OCI-LY3 (cell line): ENCODE measurements around the gene PPIL1.

Experiments
- H2AFZ ChIP-seq: fragments of 200-600, 300-600 bp; shearing (Covaris generic); 2 replicates; pipeline ENCODE4 v1.6.0; 2014; ENCODE audit warnings: antibody characterized with exemption, low read depth, low read length
- H3K27ac ChIP-seq: fragments of 200-600, 300-600 bp; sonication (generic); 2 replicates; pipeline ENCODE4 v1.5.1; 2014; ENCODE audit warnings: mild to moderate bottlenecking, low read length, moderate library complexity, mixed read lengths
- H3K27me3 ChIP-seq: fragments of 200-600, 300-600 bp; sonication (generic); 2 replicates; pipeline ENCODE4 v1.6.1; 2014; ENCODE audit warnings: low read depth, low read length, mixed read lengths
- H3K36me3 ChIP-seq: fragments of 200-600, 300-600 bp; sonication (generic); replicated peaks from 2 replicates; pipeline ENCODE3; 2014; ENCODE audit warnings: low read depth, low read length, mixed read lengths
- H3K4me1 ChIP-seq: fragments of 300-600, 200-600 bp; sonication (generic); 2 replicates; pipeline ENCODE4 v1.6.1; 2014; ENCODE audit warnings: low read length, mixed read lengths
- H3K4me2 ChIP-seq: fragments of 200-600, 300-600 bp; sonication (generic); 2 replicates; pipeline ENCODE4 v1.6.1; 2014; ENCODE audit warnings: low read length, mixed read lengths
- H3K4me3 ChIP-seq: fragments of 300-600, 200-600 bp; sonication (generic); 2 replicates; pipeline ENCODE4 v1.5.1; 2014; ENCODE audit warnings: antibody characterized with exemption, mild to moderate bottlenecking, low read length, moderate library complexity
- H3K79me2 ChIP-seq: fragments of 300-600, 200-600 bp; shearing (Covaris generic); 2 replicates; pipeline ENCODE4 v1.6.1; 2014; ENCODE audit warnings: mild to moderate bottlenecking, low read length, mixed read lengths
- H3K9ac ChIP-seq: fragments of 300-600, 200-600 bp; shearing (Covaris generic); 2 replicates; pipeline ENCODE4 v1.6.0; 2014; ENCODE audit warnings: mild to moderate bottlenecking, low read length, moderate library complexity
- H3K9me3 ChIP-seq: fragments of 200-600, 300-600 bp; shearing (Covaris generic); 2 replicates; pipeline ENCODE4 v1.6.1; 2014; ENCODE audit warnings: low read length, mixed read lengths; ENCODE audit not compliant: insufficient read depth
- H4K20me1 ChIP-seq: fragments of 200-600, 300-600 bp; sonication (generic); 2 replicates; pipeline ENCODE4 v1.6.1; 2016; ENCODE audit warnings: low read length, mixed read lengths; ENCODE audit not compliant: insufficient read depth
- EZH2phosphoT487 ChIP-seq: fragments of 200-600 bp; shearing (Covaris generic); IDR thresholded peaks from 2 replicates; pipeline ENCODE4 v1.6.1; 2018; ENCODE audit warnings: antibody characterized with exemption, mixed run types, low read depth
- TF ChIP-seq, protein P1 (sequence below): fragments of 200-600, 300-600 bp; sonication (generic); IDR thresholded peaks from 2 replicates; pipeline ENCODE4 v1.5.1; 2014; ENCODE audit warnings: antibody characterized with exemption, low read length, low read depth

The PPIL1 gene

DNA sequence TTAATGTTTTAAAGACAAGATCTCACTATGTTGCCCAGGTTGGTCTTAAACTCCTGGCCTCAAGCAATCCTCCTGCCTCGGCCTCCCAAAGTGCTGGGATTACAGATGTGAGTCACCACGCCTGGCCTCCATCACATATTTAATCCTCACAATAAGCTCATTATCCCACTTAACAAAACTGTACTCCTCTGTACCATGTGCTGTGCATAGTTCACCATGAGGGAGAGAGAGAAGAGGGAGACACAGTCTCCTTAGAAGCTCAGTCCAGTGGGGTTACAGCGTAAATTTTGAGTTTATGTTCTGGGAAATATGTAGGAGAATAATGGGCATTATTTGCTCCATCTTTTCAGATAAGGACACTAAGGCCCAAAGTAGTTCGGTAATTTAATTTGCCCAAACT lies 27.5 kb downstream of the PPIL1 start:
- Histone ChIP-seq H3K4me3 (no peak overlapping the region), H3K27ac (no peak overlapping the region), H3K9me3 (no peaks in the 10 kb centered on the region), H3K4me1 (no peaks in the 10 kb centered on the region), H4K20me1 (no peaks in the 10 kb centered on the region), H3K79me2 (no peaks in the 10 kb centered on the region), H2AFZ (no peak overlapping the region), H3K27me3 (no peaks in the 10 kb centered on the region), H3K9ac (no peak overlapping the region), H3K36me3 (peaks cover 10% of the 10 kb centered on the region), H3K4me2 (no peak overlapping the region)
- TF ChIP-seq, protein P1, sequence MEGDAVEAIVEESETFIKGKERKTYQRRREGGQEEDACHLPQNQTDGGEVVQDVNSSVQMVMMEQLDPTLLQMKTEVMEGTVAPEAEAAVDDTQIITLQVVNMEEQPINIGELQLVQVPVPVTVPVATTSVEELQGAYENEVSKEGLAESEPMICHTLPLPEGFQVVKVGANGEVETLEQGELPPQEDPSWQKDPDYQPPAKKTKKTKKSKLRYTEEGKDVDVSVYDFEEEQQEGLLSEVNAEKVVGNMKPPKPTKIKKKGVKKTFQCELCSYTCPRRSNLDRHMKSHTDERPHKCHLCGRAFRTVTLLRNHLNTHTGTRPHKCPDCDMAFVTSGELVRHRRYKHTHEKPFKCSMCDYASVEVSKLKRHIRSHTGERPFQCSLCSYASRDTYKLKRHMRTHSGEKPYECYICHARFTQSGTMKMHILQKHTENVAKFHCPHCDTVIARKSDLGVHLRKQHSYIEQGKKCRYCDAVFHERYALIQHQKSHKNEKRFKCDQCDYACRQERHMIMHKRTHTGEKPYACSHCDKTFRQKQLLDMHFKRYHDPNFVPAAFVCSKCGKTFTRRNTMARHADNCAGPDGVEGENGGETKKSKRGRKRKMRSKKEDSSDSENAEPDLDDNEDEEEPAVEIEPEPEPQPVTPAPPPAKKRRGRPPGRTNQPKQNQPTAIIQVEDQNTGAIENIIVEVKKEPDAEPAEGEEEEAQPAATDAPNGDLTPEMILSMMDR, result no peak
- TF ChIP-seq EZH2phosphoT487, result no peak

DNA sequence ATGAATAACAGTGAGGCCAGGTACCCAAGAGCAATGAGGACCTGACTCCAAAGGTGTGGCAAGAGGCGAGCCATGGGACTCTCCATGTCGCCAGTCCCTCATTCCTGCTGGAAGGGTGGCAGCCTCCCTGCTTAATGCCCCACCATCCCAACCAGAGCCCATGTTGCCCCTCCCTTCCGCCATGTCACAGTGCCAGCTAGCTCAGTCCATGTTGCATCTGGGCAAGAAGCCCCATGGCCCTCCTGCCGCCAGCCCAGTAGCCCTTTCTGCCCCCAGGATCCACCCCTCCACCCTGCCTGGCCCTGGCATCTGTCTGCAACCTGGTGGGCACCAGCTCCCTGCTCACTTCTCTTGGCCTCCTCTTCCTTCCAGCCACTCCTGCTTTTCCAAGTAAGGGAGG lies 29.4 kb downstream of the PPIL1 start:
- no peaks in the 10 kb centered on the region for H3K9me3 ChIP-seq
- H3K4me2 ChIP-seq, result no peak overlapping the region
- no peak overlapping the region for H3K4me3 ChIP-seq
- TF ChIP-seq EZH2phosphoT487, result no peak
- TF ChIP-seq, protein P1, result no peak
- H4K20me1 ChIP-seq, result no peaks in the 10 kb centered on the region
- no peaks in the 10 kb centered on the region for H3K79me2 ChIP-seq
- H3K27ac ChIP-seq, result no peak overlapping the region
- no peaks in the 10 kb centered on the region for H3K36me3 ChIP-seq
- H3K27me3 ChIP-seq, result no peaks in the 10 kb centered on the region
- H3K9ac ChIP-seq, result no peak overlapping the region
- H2AFZ ChIP-seq, result no peak overlapping the region
- 0 out of 2 replicates have a peak, but pooled peaks cover 3% of the 10 kb centered on the region for H3K4me1 ChIP-seq

DNA sequence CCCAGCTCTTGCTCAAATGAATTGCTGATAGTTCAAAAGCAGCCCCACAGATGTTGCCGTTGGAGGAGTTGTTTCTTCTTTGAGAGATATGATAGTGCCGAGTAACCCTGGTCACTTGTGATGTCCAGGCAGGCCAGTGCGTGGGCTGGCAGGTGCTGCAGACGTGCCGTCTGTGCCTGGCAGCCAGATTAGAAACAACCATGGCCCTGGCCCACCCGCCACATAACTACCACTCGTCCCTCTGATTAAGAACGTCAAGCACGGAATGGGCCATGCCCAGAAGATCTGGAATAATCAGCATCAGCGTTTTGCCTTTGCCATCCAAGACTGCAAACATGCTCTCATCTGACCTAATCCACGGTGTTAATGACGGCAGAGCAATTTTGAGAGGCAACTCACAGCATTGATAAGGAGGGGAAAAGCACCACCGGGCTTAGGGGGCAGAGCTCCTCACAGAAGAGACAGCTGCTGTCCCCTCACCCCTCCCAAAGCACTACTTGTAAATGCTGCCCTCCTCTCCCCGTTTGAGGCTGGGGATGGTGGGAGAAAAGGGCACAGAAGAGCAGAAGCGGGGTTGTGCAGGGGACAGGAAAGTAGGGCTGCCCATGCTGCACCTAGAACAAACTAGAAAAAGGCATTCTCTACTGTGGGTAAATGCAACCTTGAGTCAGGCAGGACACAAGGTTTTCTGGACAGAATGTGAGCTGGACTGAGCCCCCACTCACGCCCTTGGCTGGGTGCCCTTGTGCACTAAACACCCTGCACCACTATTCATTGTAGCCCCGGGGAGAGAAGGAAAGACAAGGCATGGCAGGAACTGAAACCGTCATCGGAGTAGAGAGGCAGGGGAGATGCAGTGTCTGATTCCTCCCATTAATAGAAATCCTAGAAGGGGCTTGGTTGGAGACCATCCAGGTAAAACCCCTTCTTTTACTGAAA lies 30.1 kb downstream of the PPIL1 start:
- no peak overlapping the region for H3K4me3 ChIP-seq
- 0 out of 2 replicates have a peak, but pooled peaks cover 3% of the 10 kb centered on the region for H3K4me1 ChIP-seq
- no peaks in the 10 kb centered on the region for H3K79me2 ChIP-seq
- H3K9me3 ChIP-seq, result no peaks in the 10 kb centered on the region
- no peak overlapping the region for H3K27ac ChIP-seq
- H2AFZ ChIP-seq, result no peak overlapping the region
- H3K9ac ChIP-seq, result no peak overlapping the region
- no peaks in the 10 kb centered on the region for H3K36me3 ChIP-seq
- no peak overlapping the region for H3K4me2 ChIP-seq
- TF ChIP-seq EZH2phosphoT487, result no peak
- TF ChIP-seq, protein P1, result no peak
- no peaks in the 10 kb centered on the region for H3K27me3 ChIP-seq
- no peaks in the 10 kb centered on the region for H4K20me1 ChIP-seq

DNA sequence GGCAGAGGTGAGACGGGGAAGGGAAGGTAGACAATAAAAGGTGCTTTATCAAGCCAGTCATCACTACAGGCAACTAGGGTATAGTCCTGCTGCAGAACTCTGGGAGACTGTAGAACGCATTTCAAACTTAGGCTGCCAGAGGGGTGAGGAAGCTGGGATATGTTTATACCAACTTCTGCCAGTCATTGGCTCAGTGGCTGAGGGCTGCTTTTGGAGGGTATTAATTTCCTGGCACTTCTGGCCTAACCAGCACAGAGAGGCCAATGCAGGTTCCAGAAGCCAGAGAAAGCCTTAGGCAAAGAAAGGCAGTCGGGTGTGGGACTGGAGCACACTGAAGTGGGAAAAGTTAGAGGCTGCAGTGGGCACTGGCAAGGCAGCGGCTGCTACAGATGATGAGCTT lies 31.4 kb downstream of the PPIL1 start:
- no peak overlapping the region for H3K4me2 ChIP-seq
- H3K4me1 ChIP-seq, result 0 out of 2 replicates have a peak, but pooled peaks cover 3% of the 10 kb centered on the region
- no peaks in the 10 kb centered on the region for H3K79me2 ChIP-seq
- H4K20me1 ChIP-seq, result no peaks in the 10 kb centered on the region
- H3K9me3 ChIP-seq, result no peaks in the 10 kb centered on the region
- no peak overlapping the region for H3K9ac ChIP-seq
- peaks cover under 1% of the 10 kb centered on the region; the same call in 1 of the 2 replicates for H3K27me3 ChIP-seq
- H3K4me3 ChIP-seq, result no peak overlapping the region
- no peak overlapping the region for H3K27ac ChIP-seq
- H2AFZ ChIP-seq, result no peak overlapping the region
- H3K36me3 ChIP-seq, result no peaks in the 10 kb centered on the region
- TF ChIP-seq, protein P1, result no peak
- no peak for TF ChIP-seq EZH2phosphoT487
